DLD1 (cell line): ENCODE measurements around the gene IDNK.

Source experiments
- in situ Hi-C: cut with HindIII; loops from 2 replicates; pipeline ENCODE4 v1.10.0; 2017; ENCODE audit warnings: low sequenced_read_pairs

The IDNK gene

DNA sequence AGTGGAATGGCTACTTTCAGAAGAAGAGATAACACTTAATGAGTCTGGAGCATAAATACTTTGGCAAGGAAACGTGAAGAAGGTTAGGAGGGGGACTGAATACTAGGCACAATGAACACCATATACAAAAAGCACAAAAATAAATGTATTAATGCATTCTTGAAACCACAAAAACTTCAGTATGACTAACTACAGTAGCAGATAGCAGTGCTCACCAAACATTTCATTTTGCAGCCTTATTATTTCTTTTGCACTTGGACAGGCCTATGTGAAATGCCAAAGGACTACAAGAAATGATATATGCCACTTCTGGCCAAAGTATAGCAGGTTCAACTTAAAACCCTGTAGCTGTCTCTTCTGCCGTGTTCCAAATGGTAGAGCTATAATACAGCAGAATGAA is 58.5 kb downstream of the IDNK start:
- in situ Hi-C loops = no loop called here

DNA sequence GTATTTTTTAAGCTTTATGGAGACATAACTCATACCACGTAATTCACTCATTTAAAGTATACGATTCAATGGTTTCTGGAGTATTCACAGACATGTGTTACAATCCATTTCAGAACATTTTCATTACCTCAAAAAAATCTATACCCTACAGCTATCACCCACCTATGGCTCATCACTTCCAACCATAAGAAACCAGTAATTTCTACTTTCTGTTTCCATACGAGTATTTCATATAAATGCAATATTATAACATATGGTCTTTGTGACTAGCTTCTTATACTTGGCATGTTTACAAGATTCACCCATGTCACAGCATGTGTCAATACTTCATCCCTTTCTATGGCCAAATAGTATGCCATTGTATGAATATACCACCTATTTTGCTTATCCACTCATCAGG is 66.0 kb downstream of the IDNK start:
- in situ Hi-C loops = no loop called here

DNA sequence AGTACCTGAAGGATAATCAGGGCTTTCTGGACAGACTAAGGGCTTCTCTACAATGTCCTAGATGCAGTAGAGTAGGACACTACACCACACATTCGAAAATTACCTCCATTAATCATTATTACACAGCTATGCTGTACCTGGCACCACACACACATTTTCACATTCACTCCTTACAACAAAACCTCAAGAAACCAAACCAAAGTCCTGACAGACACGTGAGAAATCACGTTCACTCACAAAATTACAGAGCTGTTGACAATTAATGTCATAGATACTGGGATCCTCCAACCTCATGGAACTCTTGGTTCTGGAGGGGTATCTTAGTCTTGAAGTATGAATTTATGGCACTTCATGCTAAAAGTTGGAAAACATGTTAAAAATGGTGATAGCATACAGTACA is 68.5 kb downstream of the IDNK start:
- in situ Hi-C loops = no loop called here
